ENCODE data around the gene PDIA3. TPM values are rescaled to one million over a fixed set of nuclear protein-coding genes. Genes with fewer than 3 reads are reported as not detected.
A peak's percentile ranks its signal among the peaks of the same experiment; 100 is the strongest.

The PDIA3 gene
- total and polyA plus RNA-seq, 2 of the 13 experiments (the other 11 are each of a cell fraction or from before 2014, with no cell fraction given), result 238 to 433 TPM

DNA sequence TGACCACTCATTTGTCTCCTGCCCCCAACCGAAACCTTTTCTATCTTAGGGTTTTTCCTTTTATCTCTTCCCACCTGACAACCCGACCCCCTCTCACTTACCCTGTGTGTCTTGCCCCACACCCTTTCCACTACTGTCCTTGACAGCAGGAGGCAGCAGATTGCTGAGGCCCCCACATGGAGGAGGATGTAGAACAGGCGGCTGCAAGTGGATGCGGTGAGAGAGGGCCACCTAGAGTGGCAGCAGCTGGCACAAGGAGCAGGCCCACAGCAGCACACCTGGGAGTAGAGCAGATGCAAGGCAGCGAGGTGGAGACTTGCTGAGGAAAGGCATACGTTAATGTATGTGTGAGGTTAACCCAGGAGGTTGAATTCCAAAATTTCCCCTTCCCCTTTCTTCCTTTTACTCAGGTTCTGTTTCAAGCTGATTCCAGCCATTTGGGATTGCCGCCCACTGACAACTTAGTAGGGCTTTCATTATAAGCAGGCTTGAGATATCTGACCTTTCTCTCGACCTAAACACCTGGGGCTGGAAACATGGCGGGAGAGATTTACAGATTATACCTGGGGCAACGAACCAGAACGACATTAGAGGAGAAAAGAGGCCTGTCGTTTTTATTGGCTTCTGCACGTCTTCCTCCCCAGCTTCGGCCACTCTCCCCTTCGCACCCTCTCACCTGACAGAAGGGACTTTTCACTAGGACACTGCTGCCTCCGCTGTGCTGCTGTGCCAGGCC lies 53.1 kb downstream of the PDIA3 start (continued):
- TF ChIP-seq, protein P1, sequence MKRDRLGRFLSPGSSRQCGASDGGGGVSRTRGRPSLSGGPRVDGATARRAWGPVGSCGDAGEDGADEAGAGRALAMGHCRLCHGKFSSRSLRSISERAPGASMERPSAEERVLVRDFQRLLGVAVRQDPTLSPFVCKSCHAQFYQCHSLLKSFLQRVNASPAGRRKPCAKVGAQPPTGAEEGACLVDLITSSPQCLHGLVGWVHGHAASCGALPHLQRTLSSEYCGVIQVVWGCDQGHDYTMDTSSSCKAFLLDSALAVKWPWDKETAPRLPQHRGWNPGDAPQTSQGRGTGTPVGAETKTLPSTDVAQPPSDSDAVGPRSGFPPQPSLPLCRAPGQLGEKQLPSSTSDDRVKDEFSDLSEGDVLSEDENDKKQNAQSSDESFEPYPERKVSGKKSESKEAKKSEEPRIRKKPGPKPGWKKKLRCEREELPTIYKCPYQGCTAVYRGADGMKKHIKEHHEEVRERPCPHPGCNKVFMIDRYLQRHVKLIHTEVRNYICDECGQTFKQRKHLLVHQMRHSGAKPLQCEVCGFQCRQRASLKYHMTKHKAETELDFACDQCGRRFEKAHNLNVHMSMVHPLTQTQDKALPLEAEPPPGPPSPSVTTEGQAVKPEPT (CRISPR knock-in tag; IDR thresholded peaks at IDR 0.05; ENCODE audit: low read depth), result no peak

DNA sequence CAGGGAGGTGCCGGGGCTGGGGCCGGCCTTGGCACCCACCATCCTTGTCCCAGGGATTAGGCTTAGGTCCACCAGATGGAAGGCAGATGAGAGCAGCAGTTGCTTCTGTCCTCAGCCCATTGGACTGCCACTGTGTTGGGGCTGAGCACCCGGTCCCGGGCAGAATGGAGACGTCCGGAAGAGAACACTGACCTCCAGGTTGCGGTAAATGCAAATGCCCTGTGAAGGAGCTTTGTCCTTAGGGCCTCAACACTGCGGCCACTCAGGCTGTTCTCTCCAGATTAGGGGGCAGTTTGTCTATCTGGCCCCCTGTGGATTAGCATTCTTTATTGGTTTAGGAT lies 53.7 kb downstream of the PDIA3 start, which contains the start of gene SERINC4:
Gene SERINC4 (minus strand): TSS at position 276 of the 341 bp plus-strand sequence. CDS start 234 bp downstream, at position 42.
- BruUV-seq (replicated peaks), result no TSS peak
- intact Hi-C loops (cut with micrococcal nuclease; ENCODE audit: unreplicated experiment), result no loop called here
- Histone ChIP-seq H3K79me2 (ENCODE audit: insufficient read depth, low read length) (peaks cover 15% of the 10 kb centered on the region), H3K27me3 (ENCODE audit: control insufficient read depth in 1 of 2, insufficient read depth in 2 of 2, low read length in 2 of 2) (no peaks in the 10 kb centered on the region; a peak in 1 of 5 replicates), H2AFZ (ENCODE audit: low read length) (no peak within 1 kb of the TSS), H3K9me3 (ENCODE audit: low read length) (no peaks in the 10 kb centered on the region), H3K4me3 (replicated peaks in 1 of 3; ENCODE audit: insufficient read depth in 1 of 3, low read depth in 2 of 3, low read length in 3 of 3) (peak within 1 kb of the TSS; percentile 80 to 94 (median 82)), H3K9ac (ENCODE audit: insufficient read depth, low read depth, low read length) (peak within 1 kb of the TSS; percentile 91), H3K4me1 (ENCODE audit: insufficient read depth, low read length) (peaks cover 55% of the 10 kb centered on the region), H3K27ac (ENCODE audit: extremely low read length, insufficient read depth, low read length) (peak within 1 kb of the TSS; percentile 71), H3K36me3 (replicated peaks in 1 of 2; ENCODE audit: control insufficient read depth in 1 of 2, insufficient read depth in 2 of 2, low read length in 2 of 2) (peaks cover 3 to 28% of the 10 kb centered on the region in 2 experiments; a peak in 4 of 5 replicates), H3K4me2 (ENCODE audit: low read depth, low read length) (peak within 1 kb of the TSS; percentile 74), H4K20me1 (ENCODE audit: insufficient read depth, low read length) (peaks cover 9% of the 10 kb centered on the region)
- CTCF ChIA-PET (ENCODE audit: low intra/inter-chr PET ratio, low total read pairs), result no interaction called here
- 86% methylated on average over 3 of the region's 8 CpGs for WGBS (ENCODE audit: low lambda C conversion rate)
- DNase-seq (ENCODE audit: low spot score) (no peak), ATAC-seq (peak; percentile 4), FAIRE-seq (no peak)
- in situ Hi-C loops (cut with HindIII; ENCODE audit: extremely low pct_ligation_motif_present, low pct_unique_long_range_greater_than_20kb), result no loop called here
- POLR2A ChIA-PET, result interaction anchor here (1.0 to 2.9 kb wide), 9 partner anchors 7 to 627 kb away, joined by 3 to 30 read pairs (median 5); partner anchors contain the start of genes CTDSPL2, ELL3, MFAP1 and PDIA3
- TF ChIP-seq TCF12 (IDR thresholded peaks at IDR 0.05) (no peak), TCF12 (CRISPR knock-in tag; IDR thresholded peaks at IDR 0.05) (no peak), HNF4G (IDR thresholded peaks at IDR 0.05; ENCODE audit: borderline replicate concordance, low read depth, low read length) (no peak), HNF4G (CRISPR knock-in tag; IDR thresholded peaks at IDR 0.05; ENCODE audit: borderline replicate concordance, low read depth) (no peak), ZC3H13 (CRISPR knock-in tag; IDR thresholded peaks at IDR 0.05) (no peak), ZNF788 (CRISPR knock-in tag; IDR thresholded peaks at IDR 0.05; ENCODE audit: borderline replicate concordance) (0 out of 2 replicates have a peak, but pooled peaks have one; percentile 2), ZNF260 (CRISPR knock-in tag; IDR thresholded peaks at IDR 0.05; ENCODE audit: borderline replicate concordance, low read depth) (no peak), NCOA1 (CRISPR knock-in tag; IDR thresholded peaks at IDR 0.05) (no peak)
- TF ChIP-seq, protein P2, sequence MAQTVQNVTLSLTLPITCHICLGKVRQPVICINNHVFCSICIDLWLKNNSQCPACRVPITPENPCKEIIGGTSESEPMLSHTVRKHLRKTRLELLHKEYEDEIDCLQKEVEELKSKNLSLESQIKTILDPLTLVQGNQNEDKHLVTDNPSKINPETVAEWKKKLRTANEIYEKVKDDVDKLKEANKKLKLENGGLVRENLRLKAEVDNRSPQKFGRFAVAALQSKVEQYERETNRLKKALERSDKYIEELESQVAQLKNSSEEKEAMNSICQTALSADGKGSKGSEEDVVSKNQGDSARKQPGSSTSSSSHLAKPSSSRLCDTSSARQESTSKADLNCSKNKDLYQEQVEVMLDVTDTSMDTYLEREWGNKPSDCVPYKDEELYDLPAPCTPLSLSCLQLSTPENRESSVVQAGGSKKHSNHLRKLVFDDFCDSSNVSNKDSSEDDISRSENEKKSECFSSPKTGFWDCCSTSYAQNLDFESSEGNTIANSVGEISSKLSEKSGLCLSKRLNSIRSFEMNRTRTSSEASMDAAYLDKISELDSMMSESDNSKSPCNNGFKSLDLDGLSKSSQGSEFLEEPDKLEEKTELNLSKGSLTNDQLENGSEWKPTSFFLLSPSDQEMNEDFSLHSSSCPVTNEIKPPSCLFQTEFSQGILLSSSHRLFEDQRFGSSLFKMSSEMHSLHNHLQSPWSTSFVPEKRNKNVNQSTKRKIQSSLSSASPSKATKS (CRISPR knock-in tag; IDR thresholded peaks at IDR 0.05), result no peak
- TF ChIP-seq, protein P3, sequence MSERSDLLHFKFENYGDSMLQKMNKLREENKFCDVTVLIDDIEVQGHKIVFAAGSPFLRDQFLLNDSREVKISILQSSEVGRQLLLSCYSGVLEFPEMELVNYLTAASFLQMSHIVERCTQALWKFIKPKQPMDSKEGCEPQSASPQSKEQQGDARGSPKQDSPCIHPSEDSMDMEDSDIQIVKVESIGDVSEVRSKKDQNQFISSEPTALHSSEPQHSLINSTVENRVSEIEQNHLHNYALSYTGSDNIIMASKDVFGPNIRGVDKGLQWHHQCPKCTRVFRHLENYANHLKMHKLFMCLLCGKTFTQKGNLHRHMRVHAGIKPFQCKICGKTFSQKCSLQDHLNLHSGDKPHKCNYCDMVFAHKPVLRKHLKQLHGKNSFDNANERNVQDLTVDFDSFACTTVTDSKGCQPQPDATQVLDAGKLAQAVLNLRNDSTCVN (CRISPR knock-in tag; IDR thresholded peaks at IDR 0.05; ENCODE audit: borderline replicate concordance), result 0 out of 2 replicates have a peak, but pooled peaks have one; percentile 8
- TF ChIP-seq, protein P4, sequence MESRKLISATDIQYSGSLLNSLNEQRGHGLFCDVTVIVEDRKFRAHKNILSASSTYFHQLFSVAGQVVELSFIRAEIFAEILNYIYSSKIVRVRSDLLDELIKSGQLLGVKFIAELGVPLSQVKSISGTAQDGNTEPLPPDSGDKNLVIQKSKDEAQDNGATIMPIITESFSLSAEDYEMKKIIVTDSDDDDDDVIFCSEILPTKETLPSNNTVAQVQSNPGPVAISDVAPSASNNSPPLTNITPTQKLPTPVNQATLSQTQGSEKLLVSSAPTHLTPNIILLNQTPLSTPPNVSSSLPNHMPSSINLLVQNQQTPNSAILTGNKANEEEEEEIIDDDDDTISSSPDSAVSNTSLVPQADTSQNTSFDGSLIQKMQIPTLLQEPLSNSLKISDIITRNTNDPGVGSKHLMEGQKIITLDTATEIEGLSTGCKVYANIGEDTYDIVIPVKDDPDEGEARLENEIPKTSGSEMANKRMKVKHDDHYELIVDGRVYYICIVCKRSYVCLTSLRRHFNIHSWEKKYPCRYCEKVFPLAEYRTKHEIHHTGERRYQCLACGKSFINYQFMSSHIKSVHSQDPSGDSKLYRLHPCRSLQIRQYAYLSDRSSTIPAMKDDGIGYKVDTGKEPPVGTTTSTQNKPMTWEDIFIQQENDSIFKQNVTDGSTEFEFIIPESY (CRISPR knock-in tag; IDR thresholded peaks at IDR 0.05), result no peak

All from HepG2 (cell line).